Panc1 (cell line): ENCODE results near the gene LMF1. TPM values are rescaled to one million over a fixed set of nuclear protein-coding genes. Genes with fewer than 3 reads are reported as not detected.

Experiments
- ATAC-seq: fragments of 200-7000 bp; cut with Tn5 transposase; 2 replicates; pipeline ENCODE4 v1.9.1; 2020; ENCODE audit warnings: mild to moderate bottlenecking, moderate library complexity
- BruUV-seq: library from RNA; stranded (reverse); fragments of 400-500 nt; replicated peaks from 2 replicates; lab custom pipeline; 2021; lab: Mats Ljungman, UMichigan
- CTCF ChIA-PET: fragments of 300-600 bp; sonication (Branson Sonifier 250); formaldehyde crosslinking; loops from one replicate; lab custom pipeline; 2022; ENCODE audit warnings: antibody characterized with exemption; lab: Charles Lee
- POLR2A ChIA-PET: fragments of 300-600 bp; sonication (Branson Sonifier 250); formaldehyde crosslinking; loops from one replicate; lab custom pipeline; 2022; ENCODE audit warnings: antibody characterized with exemption; lab: Charles Lee
- DNase-seq: peaks from one replicate; pipeline ENCODE4 v3.0.0-alpha.2; 2010; ENCODE audit warnings: low read depth, low spot score
- H3K27ac ChIP-seq: 2 replicates; pipeline ENCODE4 v1.5.1; 2011; ENCODE audit warnings: mild to moderate bottlenecking, low read length, inconsistent platforms
- H3K27me3 ChIP-seq: fragments of 200-500 bp; sonication (Bioruptor generic); 2 replicates; pipeline ENCODE4 v1.6.0; 2014; ENCODE audit warnings: low read length, inconsistent platforms; ENCODE audit not compliant: control insufficient read depth, insufficient read depth
- H3K36me3 ChIP-seq: fragments of 200-500 bp; sonication (Bioruptor generic); 2 replicates; pipeline ENCODE4 v1.5.1; 2014; ENCODE audit warnings: inconsistent platforms, mild to moderate bottlenecking, low read length, moderate library complexity; ENCODE audit not compliant: control insufficient read depth, insufficient read depth
- H3K4me1 ChIP-seq: 2 replicates; pipeline ENCODE4 v1.5.1; 2011; ENCODE audit warnings: inconsistent platforms, mild to moderate bottlenecking, low read length, moderate library complexity; ENCODE audit not compliant: control insufficient read depth, insufficient read depth
- H3K4me3 ChIP-seq, 2 experiments: 2 replicates each; pipeline ENCODE4 v1.5.1; 2011 to 2012; ENCODE audit warnings: low read depth in 2 of 2, low read length in 2 of 2, mild to moderate bottlenecking in 2 of 2, inconsistent platforms in 1 of 2, moderate library complexity in 1 of 2
- H3K9me3 ChIP-seq: fragments of 200-500 bp; sonication (Bioruptor generic); 2 replicates; pipeline ENCODE4 v1.5.1; 2014; ENCODE audit warnings: low read depth, mild to moderate bottlenecking, inconsistent platforms, low read length, moderate library complexity; ENCODE audit not compliant: control insufficient read depth, insufficient read depth
- POLR2AphosphoS5 ChIP-seq: IDR thresholded peaks from 2 replicates; pipeline ENCODE4 v1.6.1; 2012; ENCODE audit warnings: mild to moderate bottlenecking, low read depth, low read length, moderate library complexity
- SIN3A ChIP-seq: IDR thresholded peaks from 2 replicates; pipeline ENCODE4 v1.6.1; 2012; ENCODE audit warnings: low read depth, mild to moderate bottlenecking, low read length, moderate library complexity, borderline replicate concordance; ENCODE audit not compliant: insufficient read depth
- TCF7L2 ChIP-seq: IDR thresholded peaks from 2 replicates; pipeline ENCODE4 v1.6.1; 2011; ENCODE audit warnings: mild to moderate bottlenecking, low read depth, low read length, inconsistent platforms
- in situ Hi-C: cut with HindIII; loops from 2 replicates; pipeline ENCODE4 v1.10.0; 2016; ENCODE audit warnings: low sequenced_read_pairs, low pct_unique_long_range_greater_than_20kb
- intact Hi-C: fragments of 100-400 bp; cut with micrococcal nuclease; formaldehyde crosslinking; loops from one replicate; pipeline ENCODE4 v1.10.0; 2022; ENCODE audit not compliant: unreplicated experiment
- total RNA-seq: library from RNA; stranded (reverse); gene quantifications from one replicate; pipeline ENCODE4 v1.2.1, GENCODE V29; 2021; ENCODE audit not compliant: unreplicated experiment
- TF ChIP-seq, protein P1 (sequence below): fragments of 450-650 bp; IDR thresholded peaks from 2 replicates; pipeline ENCODE4 v1.5.1; 2017; ENCODE audit warnings: mild to moderate bottlenecking
- TF ChIP-seq, protein P2 (sequence below), 2 experiments: IDR thresholded peaks; 2 replicates each; pipeline ENCODE4 v1.6.1; 2011 to 2012; ENCODE audit warnings: low read depth in 2 of 2, control low read depth in 1 of 2, low read length in 1 of 2, mild to moderate bottlenecking in 1 of 2, moderate library complexity in 1 of 2; ENCODE audit not compliant: insufficient read depth in 1 of 2

The LMF1 gene
- total RNA-seq, 1 experiment from 2014 or later, result 24.3 TPM

DNA sequence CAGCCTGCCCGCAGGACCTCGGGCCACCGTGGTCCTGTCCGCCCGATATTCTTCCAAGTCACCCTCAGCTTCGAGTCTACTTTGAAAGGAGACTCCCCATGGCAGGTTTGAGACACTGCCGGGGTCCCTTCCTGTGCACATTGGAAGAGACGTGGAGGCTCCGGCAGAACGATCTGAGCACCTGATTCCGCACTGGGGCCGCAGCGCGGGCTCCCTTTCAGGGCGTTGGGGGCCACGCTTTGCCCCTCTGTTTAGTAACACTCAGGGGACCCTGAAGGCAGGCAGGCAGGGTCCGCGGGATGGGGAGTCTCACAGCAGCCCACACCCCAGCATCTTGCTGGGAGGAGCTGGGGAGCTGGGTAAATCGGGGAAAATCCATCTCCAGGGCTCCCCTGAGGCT is 41.4 kb upstream of the LMF1 start:
- H3K4me1 ChIP-seq, result no peaks in the 10 kb centered on the region
- CTCF ChIA-PET, result no interaction called here
- no peaks in the 10 kb centered on the region for H3K27me3 ChIP-seq
- H3K9me3 ChIP-seq, result no peaks in the 10 kb centered on the region
- no peak overlapping the region for H3K4me3 ChIP-seq
- no peak for TF ChIP-seq TCF7L2
- intact Hi-C loops, result no loop called here
- POLR2A ChIA-PET, result interaction anchor here (0.6 to 0.7 kb wide), 2 partner anchors 162 to 358 kb away, joined by 3 read pairs; no protein-coding TSS in a partner anchor
- H3K27ac ChIP-seq, result no peak overlapping the region
- in situ Hi-C loops, result no loop called here
- no peak for ATAC-seq
- DNase-seq, result no peak
- BruUV-seq, result no TSS peak
- H3K36me3 ChIP-seq, result no peaks in the 10 kb centered on the region

DNA sequence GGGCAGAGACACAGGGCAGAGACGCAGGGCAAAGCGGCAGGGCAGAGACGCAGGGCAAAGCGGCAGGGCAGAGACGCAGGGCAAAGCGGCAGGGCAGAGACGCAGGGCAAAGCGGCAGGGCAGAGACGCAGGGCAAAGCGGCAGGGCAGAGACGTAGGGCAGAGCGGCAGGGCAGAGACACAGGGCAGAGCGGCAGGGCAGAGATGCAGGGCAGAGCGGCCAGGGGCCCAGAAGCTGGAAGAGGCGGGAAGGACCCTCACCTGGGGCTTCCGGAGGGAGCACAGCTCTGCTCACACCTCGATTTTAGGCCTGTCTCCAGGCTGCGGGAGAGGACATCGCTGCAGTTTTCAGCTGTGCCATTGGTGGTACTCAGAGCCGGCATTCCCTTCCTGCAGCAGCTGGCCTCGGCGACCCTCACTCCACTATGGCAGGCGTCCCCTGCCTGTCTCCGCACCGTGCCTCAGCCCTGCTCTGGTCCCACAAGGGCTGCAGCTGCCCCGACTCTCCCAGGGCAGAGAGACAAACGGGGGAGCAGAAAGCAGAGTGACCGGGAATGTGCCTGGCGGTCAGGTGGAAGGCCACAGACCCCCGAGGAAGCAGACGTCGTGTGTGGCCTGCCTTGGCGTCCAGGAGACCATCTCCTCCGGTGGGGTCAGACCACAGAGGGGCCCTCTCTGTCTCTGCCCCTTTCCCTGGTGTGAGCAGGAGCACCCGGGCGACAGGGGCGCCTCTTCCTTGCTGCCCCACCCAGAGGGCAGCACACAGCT is 40.7 kb upstream of the LMF1 start:
- intact Hi-C loops, result no loop called here
- no peak overlapping the region for H3K27ac ChIP-seq
- CTCF ChIA-PET, result interaction anchor here (0.6 kb wide), 1 partner anchor 17 kb away, joined by 3 read pairs; no protein-coding TSS in a partner anchor
- H3K4me1 ChIP-seq, result no peaks in the 10 kb centered on the region
- no peak for TF ChIP-seq SIN3A
- no peak for TF ChIP-seq TCF7L2
- TF ChIP-seq, protein P1, sequence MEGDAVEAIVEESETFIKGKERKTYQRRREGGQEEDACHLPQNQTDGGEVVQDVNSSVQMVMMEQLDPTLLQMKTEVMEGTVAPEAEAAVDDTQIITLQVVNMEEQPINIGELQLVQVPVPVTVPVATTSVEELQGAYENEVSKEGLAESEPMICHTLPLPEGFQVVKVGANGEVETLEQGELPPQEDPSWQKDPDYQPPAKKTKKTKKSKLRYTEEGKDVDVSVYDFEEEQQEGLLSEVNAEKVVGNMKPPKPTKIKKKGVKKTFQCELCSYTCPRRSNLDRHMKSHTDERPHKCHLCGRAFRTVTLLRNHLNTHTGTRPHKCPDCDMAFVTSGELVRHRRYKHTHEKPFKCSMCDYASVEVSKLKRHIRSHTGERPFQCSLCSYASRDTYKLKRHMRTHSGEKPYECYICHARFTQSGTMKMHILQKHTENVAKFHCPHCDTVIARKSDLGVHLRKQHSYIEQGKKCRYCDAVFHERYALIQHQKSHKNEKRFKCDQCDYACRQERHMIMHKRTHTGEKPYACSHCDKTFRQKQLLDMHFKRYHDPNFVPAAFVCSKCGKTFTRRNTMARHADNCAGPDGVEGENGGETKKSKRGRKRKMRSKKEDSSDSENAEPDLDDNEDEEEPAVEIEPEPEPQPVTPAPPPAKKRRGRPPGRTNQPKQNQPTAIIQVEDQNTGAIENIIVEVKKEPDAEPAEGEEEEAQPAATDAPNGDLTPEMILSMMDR, result no peak
- TF ChIP-seq, protein P2, sequence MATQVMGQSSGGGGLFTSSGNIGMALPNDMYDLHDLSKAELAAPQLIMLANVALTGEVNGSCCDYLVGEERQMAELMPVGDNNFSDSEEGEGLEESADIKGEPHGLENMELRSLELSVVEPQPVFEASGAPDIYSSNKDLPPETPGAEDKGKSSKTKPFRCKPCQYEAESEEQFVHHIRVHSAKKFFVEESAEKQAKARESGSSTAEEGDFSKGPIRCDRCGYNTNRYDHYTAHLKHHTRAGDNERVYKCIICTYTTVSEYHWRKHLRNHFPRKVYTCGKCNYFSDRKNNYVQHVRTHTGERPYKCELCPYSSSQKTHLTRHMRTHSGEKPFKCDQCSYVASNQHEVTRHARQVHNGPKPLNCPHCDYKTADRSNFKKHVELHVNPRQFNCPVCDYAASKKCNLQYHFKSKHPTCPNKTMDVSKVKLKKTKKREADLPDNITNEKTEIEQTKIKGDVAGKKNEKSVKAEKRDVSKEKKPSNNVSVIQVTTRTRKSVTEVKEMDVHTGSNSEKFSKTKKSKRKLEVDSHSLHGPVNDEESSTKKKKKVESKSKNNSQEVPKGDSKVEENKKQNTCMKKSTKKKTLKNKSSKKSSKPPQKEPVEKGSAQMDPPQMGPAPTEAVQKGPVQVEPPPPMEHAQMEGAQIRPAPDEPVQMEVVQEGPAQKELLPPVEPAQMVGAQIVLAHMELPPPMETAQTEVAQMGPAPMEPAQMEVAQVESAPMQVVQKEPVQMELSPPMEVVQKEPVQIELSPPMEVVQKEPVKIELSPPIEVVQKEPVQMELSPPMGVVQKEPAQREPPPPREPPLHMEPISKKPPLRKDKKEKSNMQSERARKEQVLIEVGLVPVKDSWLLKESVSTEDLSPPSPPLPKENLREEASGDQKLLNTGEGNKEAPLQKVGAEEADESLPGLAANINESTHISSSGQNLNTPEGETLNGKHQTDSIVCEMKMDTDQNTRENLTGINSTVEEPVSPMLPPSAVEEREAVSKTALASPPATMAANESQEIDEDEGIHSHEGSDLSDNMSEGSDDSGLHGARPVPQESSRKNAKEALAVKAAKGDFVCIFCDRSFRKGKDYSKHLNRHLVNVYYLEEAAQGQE (IDR thresholded peaks at IDR 0.05; ENCODE audit: insufficient read depth in 1 of 2, low read depth in 2 of 2, low read length in 1 of 2), result no peak
- no peak for TF ChIP-seq POLR2AphosphoS5
- no peaks in the 10 kb centered on the region for H3K36me3 ChIP-seq
- DNase-seq (no peak), ATAC-seq (no peak)
- H3K4me3 ChIP-seq, result no peak overlapping the region
- POLR2A ChIA-PET, result interaction anchor here (0.6 to 0.7 kb wide), 2 partner anchors 162 to 357 kb away, joined by 3 read pairs; no protein-coding TSS in a partner anchor
- H3K27me3 ChIP-seq, result no peaks in the 10 kb centered on the region
- no TSS peak for BruUV-seq
- H3K9me3 ChIP-seq, result no peaks in the 10 kb centered on the region
- in situ Hi-C loops, result no loop called here

DNA sequence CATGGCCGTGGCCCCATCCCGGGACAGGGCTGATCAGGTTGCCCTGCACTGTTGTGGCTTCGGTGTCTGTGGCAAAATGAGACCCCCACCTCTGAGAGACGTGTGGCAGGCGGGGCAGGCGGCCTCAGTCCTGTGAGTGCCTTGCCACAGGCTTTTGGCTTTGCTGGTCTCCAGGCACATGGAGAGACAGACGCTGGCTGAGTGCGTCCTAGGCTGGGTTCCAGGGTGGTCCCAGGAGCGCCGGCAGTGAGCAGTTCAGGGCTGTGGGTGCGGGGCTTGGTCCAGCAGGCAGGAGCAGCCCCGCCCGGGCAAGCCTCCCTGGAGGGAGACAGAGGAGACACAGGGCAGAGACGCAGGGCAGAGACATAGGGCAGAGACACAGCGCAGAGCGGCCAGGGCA is 40.0 kb upstream of the LMF1 start:
- ChIA-PET POLR2A (no interaction called here), CTCF (no interaction called here)
- Histone ChIP-seq H3K27ac (no peak overlapping the region), H3K36me3 (no peaks in the 10 kb centered on the region), H3K27me3 (no peaks in the 10 kb centered on the region), H3K4me1 (no peaks in the 10 kb centered on the region), H3K9me3 (no peaks in the 10 kb centered on the region), H3K4me3 (no peak overlapping the region)
- TF ChIP-seq TCF7L2 (no peak), SIN3A (no peak), POLR2AphosphoS5 (no peak)
- TF ChIP-seq, protein P1, result no peak
- TF ChIP-seq, protein P2 (IDR thresholded peaks at IDR 0.05; ENCODE audit: insufficient read depth in 1 of 2, low read depth in 2 of 2, low read length in 1 of 2), result no peak
- ATAC-seq (no peak), DNase-seq (no peak)
- in situ Hi-C loops (no loop called here), intact Hi-C loops (no loop called here)
- no TSS peak for BruUV-seq
